Inflammatory macrophage (primary cell): ENCODE measurements around the gene SULF2.
A peak's percentile ranks its signal among the peaks of the same experiment; 100 is the strongest.

ENCODE experiments used
- DNase-seq, 2 donors: peaks; one replicate each; pipeline ENCODE4 v3.0.0-alpha.2; 2020 to 2022

Gene SULF2

GRCh38 chr20:47708953-47709833, 76.1 kb downstream of the SULF2 start:
- DNase-seq, result no peak

- peak; percentile 85 to 89 for DNase-seq
Measured at GRCh38 chr20:47708140-47708807, 77.0 kb downstream of the SULF2 start.

DNA sequence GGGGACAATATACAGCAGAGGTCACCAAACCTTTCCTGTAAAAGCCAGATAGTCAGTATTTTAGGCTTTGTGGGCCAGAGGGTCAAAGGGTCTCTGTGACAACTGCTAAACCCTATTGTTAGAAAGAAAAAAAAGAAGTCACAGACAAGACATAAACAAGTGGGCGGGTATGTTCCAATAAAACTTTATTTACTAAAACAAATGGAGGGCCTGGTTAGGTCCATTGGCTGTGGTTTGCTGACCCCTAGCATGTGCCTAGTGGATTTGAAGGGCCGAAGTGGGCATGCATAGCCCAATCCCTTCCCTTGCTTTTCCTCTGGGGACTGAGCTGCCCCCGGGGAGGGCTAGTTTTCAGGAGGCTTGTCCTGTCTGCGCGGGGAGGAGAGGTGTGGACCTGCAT, 78.9 kb downstream of the SULF2 start:
- no peak for DNase-seq

GRCh38 chr20:47705497-47705856, 79.8 kb downstream of the SULF2 start:
- DNase-seq, result peak in 1 of 2 donors; percentile 19

- DNase-seq, result peak; percentile 52 to 73
Measured at GRCh38 chr20:47704746-47705496, 80.4 kb downstream of the SULF2 start.

DNA sequence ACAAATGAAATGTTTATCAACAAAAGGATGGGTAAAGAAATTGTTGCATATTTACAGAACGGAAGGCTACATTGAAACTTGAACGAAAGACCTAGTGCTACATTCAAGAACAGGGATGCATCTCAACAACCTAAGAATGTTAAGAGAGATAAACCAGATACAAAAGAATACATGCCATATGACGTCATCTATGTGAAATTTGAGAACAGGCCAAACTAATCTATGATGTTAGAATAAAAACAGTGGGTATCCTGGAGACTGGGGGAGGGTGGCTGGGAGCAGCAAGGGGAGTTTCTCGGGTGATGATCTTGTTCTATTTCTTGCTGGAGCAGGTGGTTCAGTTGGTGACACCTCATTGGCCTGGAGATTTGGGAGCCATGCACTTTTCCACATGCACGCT, 81.5 kb downstream of the SULF2 start:
- DNase-seq, result no peak

GRCh38 chr20:47701612-47702011, 83.7 kb downstream of the SULF2 start:
- no peak for DNase-seq

DNA sequence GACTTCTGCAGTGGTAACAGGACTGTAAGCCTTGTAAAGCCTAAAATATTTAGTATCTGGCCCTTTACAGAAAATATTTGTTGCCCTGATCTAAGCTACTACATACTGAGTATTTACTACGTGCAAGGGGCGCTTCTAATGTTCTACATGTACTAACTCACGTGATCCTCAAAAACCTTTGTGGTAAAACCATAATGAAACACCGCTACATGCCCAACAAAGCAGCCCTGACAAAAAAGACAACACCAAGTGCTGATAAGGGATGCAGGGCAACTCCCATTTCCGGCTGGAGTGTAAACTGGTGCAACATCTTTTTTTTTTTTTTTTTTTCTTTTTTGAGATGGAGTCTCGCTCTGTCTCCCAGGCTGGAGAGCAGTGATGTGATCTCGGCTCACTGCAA, 85.0 kb downstream of the SULF2 start:
- DNase-seq, result no peak

GRCh38 chr20:47699818-47700217, 85.5 kb downstream of the SULF2 start:
- DNase-seq, result no peak

GRCh38 chr20:47698142-47698541, 87.1 kb downstream of the SULF2 start:
- DNase-seq, result no peak

DNA sequence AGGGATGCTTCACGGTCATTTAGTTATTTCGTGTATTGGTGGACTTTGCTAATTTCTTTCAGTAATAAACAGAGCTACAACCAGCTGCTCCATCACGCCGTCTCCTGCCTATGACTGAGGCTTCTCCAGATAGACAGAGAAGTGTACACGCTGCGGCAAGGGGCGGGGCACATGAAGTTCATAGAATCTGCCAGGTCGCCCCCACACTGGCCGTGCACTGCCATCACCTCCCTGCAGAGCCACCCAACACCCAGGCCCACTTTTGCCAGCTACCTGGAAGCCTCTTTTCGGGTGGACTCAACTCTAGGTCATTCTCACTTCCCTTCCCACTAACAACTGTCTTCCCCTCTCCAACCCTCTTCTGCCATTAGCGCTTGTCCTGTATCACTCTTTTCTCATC, 88.4 kb downstream of the SULF2 start:
- DNase-seq, result no peak

GRCh38 chr20:47694021-47694818, 91.1 kb downstream of the SULF2 start:
- DNase-seq, result no peak

GRCh38 chr20:47691625-47692024, 93.7 kb downstream of the SULF2 start:
- peak; percentile 39 to 58 for DNase-seq

- no peak for DNase-seq
Measured at GRCh38 chr20:47689731-47690130, 95.5 kb downstream of the SULF2 start.

GRCh38 chr20:47688385-47689381, 96.6 kb downstream of the SULF2 start:
- DNase-seq, result no peak

- DNase-seq, result no peak
Measured at GRCh38 chr20:47687095-47687987, 97.9 kb downstream of the SULF2 start.

DNA sequence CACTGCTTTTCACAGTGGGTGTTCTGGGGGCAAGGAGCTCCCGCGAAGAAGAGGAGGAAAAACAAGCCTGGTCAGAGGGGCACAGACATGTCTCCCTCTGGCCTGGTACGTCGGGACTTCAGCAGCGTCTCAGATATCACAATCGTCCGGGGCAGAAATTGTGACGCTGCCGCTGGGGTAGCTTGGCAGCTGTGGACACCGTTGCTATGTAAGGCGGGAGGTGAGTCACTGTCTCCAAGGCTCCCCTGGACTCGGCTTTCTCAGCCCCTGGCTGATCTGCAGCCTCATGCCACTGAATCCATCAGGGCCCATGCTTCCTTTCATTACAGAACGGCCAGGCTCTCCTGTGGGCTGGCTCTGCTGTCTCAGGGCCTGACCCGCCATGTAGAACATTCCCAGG, 98.7 kb downstream of the SULF2 start:
- DNase-seq, result no peak

DNA sequence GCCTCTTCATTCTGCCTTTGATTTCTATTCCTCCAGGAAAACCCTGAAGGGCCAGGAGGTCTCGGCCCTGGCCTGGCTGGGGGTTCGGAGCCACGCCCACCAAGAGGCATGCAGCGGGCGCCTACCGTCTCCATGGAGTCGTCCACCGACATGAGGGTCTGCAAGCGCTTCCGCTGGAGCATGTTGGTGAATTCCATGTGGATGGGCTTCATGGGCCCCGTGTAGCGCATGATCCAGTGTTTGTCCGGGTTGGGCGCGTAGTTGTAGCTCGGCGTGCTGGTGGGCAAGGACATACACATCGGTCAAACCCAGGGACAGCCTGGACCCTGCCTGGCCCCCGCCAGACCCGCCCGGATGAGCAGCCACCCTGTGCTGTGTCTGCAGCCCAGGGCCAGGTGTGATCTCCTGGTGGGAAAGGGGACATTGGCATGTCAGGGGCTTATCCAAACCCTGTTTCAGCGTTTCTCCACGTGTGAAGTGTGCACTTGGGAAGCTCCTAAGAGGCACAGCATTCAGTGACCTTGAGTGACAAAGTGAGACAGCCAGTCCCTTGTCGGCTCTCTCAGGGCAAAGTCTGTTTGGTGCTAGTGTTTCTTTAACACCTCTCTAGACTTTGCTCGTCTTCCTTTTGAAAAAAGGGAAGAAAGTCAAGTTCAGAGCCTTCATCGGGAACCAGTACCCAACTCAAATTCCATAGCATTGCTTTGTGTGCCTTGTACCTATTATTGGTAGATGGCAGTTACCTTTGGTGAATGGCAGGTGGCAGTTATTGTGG, 100.8 kb downstream of the SULF2 start:
- no peak for DNase-seq

GRCh38 chr20:47682916-47683315, 102.4 kb downstream of the SULF2 start:
- DNase-seq, result no peak
